HFFc6 (cell line): ENCODE measurements around the gene COG5. TPM values are rescaled to one million over a fixed set of nuclear protein-coding genes. Genes with fewer than 3 reads are reported as not detected.
A peak's percentile ranks its signal among the peaks of the same experiment; 100 is the strongest.

Source experiments
- DNase-seq: peaks from one replicate; pipeline ENCODE4 v3.0.0-alpha.2; 2018
- H3K27ac Mint-ChIP-seq: 2 replicates; pipeline ENCODE4 v1.8.0; 2020; ENCODE audit warnings: mild to moderate bottlenecking, mixed read lengths
- H3K27me3 Mint-ChIP-seq: 2 replicates; pipeline ENCODE4 v1.8.0; 2021; ENCODE audit warnings: mild to moderate bottlenecking, moderate library complexity, mixed read lengths; ENCODE audit not compliant: insufficient read depth
- H3K36me3 Mint-ChIP-seq: 2 replicates; pipeline ENCODE4 v1.8.0; 2021; ENCODE audit warnings: low read depth, mixed read lengths
- H3K4me1 Mint-ChIP-seq: 2 replicates; pipeline ENCODE4 v1.8.0; 2020; ENCODE audit warnings: low read depth, mixed read lengths
- H3K4me3 Mint-ChIP-seq: 2 replicates; pipeline ENCODE4 v1.8.0; 2020; ENCODE audit warnings: mild to moderate bottlenecking, moderate library complexity, mixed read lengths
- H3K9me3 Mint-ChIP-seq: 2 replicates; pipeline ENCODE4 v1.8.0; 2020; ENCODE audit warnings: mild to moderate bottlenecking, mixed read lengths
- CTCF ChIP-seq: fragments of 200-600 bp; sonication (generic); IDR thresholded peaks from 2 replicates; pipeline ENCODE4 v1.5.0; 2021; ENCODE audit warnings: antibody characterized with exemption, mild to moderate bottlenecking
- total RNA-seq, 6 experiments: library from RNA; stranded (reverse); fragmentation: NEBNext Ultra II Directional; extraction: Animal tissue kit (Norgen Biotek cat#: 25700); gene quantifications; 2 replicates in 1 of 6; 3 replicates in 5 of 6; pipeline ENCODE4 v1.2.3, GENCODE V29; 2021

The COG5 gene
- total RNA-seq, 6 experiments from 2014 or later, result 25.6 to 34.8 (median 31.6) TPM

- no peak for TF ChIP-seq CTCF
- DNase-seq, result no peak
- H3K27me3 Mint-ChIP-seq, result no peaks in the 10 kb centered on the region
- peaks cover 11% of the 10 kb centered on the region for H3K4me1 Mint-ChIP-seq
- H3K4me3 Mint-ChIP-seq, result no peak overlapping the region
- H3K36me3 Mint-ChIP-seq, result no peaks in the 10 kb centered on the region
- no peaks in the 10 kb centered on the region for H3K9me3 Mint-ChIP-seq
- H3K27ac Mint-ChIP-seq, result no peak overlapping the region
Observed at GRCh38 chr7:107480932-107481331, 82.8 kb downstream of the COG5 start.

GRCh38 chr7:107479303-107479702, 84.4 kb downstream of the COG5 start:
- DNase-seq, result no peak
- peaks cover 11% of the 10 kb centered on the region for H3K4me1 Mint-ChIP-seq
- H3K27me3 Mint-ChIP-seq, result no peaks in the 10 kb centered on the region
- no peaks in the 10 kb centered on the region for H3K9me3 Mint-ChIP-seq
- no peaks in the 10 kb centered on the region for H3K36me3 Mint-ChIP-seq
- H3K27ac Mint-ChIP-seq, result no peak overlapping the region
- no peak for TF ChIP-seq CTCF
- H3K4me3 Mint-ChIP-seq, result no peak overlapping the region

- no peak for TF ChIP-seq CTCF
- Mint-ChIP-seq H3K4me1 (peaks cover 15% of the 10 kb centered on the region), H3K9me3 (no peaks in the 10 kb centered on the region), H3K27ac (no peak overlapping the region), H3K27me3 (no peaks in the 10 kb centered on the region), H3K36me3 (no peaks in the 10 kb centered on the region), H3K4me3 (no peak overlapping the region)
- DNase-seq, result no peak
Observed at GRCh38 chr7:107474104-107474521, 89.6 kb downstream of the COG5 start.

GRCh38 chr7:107472116-107472515, 91.6 kb downstream of the COG5 start:
- Mint-ChIP-seq H3K4me3 (peak overlapping the region; percentile 67), H3K36me3 (no peaks in the 10 kb centered on the region), H3K27me3 (no peaks in the 10 kb centered on the region), H3K27ac (no peak overlapping the region), H3K4me1 (peaks cover 15% of the 10 kb centered on the region), H3K9me3 (no peaks in the 10 kb centered on the region)
- DNase-seq, result no peak
- no peak for TF ChIP-seq CTCF

GRCh38 chr7:107471292-107472070, 92.2 kb downstream of the COG5 start:
- no peak for TF ChIP-seq CTCF
- Mint-ChIP-seq H3K4me3 (peak overlapping the region; percentile 67), H3K27me3 (no peaks in the 10 kb centered on the region), H3K4me1 (peaks cover 15% of the 10 kb centered on the region), H3K9me3 (no peaks in the 10 kb centered on the region), H3K27ac (no peak overlapping the region), H3K36me3 (no peaks in the 10 kb centered on the region)
- DNase-seq, result no peak
